ENCODE results near the gene ATP9A.
"Not testable (repeated sequence)": the region's sequence is repeated elsewhere in the genome, so short reads cannot be mapped to it uniquely, and the experiment has no call there.

The ATP9A gene

GRCh38 chr20:51571460-51571794 lies 196.8 kb downstream of the ATP9A start:
- DNase-seq (ENCODE audit: low spot score): no peak

DNA sequence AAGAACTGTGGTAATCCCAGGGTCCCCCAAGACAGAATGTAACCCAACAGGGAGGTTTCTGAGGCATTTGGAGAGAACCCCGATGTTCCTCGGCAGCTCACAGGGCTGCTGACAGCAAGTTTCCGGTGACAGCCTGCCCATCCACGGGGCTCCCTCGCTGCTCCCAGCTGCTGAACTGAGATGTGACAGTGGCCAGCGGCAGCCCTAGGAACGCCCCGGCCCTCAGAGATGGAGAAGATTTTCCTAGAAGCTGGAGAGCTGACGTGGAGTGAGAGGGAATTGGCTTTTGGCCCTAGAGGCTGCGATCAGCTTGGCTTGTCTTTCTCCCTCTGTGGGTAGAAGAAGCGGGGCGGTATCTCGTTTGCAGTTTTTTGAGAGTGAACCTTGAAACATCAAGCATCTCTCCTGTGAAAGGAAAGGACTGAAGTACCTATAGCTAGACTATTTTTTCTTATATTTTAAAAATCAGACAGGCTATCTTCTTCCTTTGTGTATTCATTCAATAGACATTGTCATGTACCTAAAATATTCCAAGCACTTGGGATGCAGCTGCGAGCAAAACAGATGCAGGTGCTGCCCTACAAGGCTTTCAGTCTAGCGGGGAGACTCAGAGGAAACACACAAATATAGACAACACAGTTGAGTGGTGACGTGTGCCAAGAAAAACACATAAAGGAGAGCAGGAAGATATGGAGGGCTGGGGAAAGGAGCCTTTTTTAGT lies 197.3 kb downstream of the ATP9A start:
- no peak for DNase-seq (ENCODE audit: low spot score)

DNA sequence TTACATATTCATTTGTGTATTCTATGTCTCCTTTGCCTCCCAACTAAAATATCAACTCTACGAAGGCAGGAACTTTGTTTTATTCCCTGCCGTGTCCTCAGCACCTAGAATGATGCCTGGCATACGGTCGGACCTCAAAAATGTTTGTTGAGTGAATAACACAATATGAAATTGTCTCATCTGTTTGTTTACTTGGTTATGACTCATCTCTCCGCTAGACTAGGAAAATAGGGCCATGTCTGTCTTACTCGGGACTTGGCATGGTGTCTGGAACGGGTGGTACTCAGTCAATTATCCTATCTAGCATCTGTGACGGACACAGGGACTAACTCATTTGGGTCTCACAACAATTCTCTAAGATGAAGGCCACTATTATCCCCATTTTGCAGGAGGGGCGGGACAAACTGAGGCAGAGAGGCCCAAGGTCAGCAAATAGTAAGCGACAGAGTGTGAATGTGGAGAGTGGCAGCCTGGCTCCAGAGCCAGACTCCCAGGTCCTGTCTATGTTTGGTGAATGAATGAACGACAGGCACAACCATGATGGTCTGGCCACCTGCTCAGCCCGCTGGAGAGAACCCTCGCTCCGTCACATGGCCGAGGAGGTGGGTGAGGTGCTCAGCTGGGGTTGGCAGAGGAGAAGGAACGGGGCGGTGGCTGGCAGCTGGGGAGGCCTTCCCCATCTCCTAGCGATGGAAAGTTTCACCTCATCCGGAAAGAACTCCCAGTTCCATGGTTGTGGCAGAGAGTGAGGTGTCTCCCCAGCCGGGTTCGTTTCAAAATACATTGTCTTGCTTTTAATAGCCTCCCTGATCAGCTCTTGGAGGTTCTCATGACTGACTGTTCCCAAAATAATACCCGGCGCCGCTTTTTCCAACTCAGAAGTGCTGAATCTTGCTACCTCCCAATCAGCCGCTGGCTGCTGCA lies 198.1 kb downstream of the ATP9A start:
- DNase-seq (ENCODE audit: low spot score): no peak

- DNase-seq (ENCODE audit: low spot score): not testable (repeated sequence)
Observed at GRCh38 chr20:51568533-51568932, 199.7 kb downstream of the ATP9A start.

GRCh38 chr20:51567622-51568021 lies 200.6 kb downstream of the ATP9A start:
- DNase-seq (ENCODE audit: low spot score): no peak

DNA sequence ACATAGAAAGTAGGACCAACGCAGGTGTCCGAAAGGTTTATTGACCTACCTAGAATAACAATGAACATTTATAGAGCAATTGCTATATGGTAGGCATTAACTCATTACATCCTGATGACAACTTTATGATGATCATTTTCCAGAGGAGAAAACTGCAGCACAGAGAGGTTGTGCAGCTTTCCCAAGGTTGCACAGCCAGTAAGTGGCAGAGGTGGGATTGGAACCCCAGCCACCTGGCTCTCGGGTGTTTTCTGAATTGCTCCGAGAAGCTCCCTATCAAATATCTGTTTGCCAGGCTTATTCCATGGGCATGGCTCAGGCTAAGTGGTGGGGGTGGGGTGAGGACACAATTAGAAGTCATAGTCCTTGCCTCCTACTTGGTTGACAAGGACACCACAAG lies 201.6 kb downstream of the ATP9A start:
- DNase-seq (ENCODE audit: low spot score): no peak

DNA sequence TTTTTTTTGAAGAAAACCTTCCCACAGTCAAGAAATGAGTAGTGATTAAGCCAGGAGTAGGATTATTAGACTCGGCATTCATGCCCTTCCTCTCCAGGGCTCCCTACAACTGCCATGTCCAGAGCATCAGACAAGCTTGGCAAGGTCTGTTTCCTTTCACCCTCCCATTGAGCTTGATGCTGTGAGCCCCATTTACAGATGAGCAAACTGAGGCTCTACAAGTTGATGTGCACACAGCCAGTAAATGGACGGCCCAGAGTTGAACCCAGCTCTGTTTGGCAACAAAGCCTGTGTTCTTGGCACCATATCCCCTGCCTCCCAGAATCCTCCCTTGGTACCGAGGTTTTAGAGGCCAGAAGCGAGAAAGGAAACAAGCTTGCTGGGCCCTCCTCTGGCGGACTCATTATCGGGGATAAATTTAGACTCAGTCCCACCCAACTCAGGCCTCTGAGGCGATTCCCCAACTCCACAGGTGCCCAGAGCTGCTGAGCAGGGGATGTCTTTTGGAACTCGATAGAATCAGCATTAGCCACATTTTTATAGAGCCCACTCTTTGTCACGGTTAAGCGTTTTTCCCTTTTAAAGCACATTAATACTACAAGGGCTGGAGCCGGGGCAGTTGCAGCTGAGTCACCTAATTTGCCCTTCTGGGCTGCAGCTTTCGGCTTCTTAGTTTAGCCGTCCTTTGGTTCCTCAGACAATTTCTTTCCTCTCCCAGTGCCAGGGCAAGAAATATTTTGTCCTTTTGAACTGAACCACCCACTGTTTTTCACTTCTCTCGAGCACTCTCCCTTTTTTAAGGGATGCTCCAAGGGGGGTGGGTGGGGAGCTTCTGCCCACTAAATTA lies 202.7 kb downstream of the ATP9A start:
- DNase-seq (ENCODE audit: low spot score): no peak

GRCh38 chr20:51563486-51564332 lies 204.5 kb downstream of the ATP9A start:
- peak; percentile 9 for DNase-seq (ENCODE audit: low spot score)

GRCh38 chr20:51563174-51563485 lies 205.1 kb downstream of the ATP9A start:
- no peak for DNase-seq (ENCODE audit: low spot score)

GRCh38 chr20:51562332-51563173 lies 205.6 kb downstream of the ATP9A start:
- no peak for DNase-seq (ENCODE audit: low spot score)

DNA sequence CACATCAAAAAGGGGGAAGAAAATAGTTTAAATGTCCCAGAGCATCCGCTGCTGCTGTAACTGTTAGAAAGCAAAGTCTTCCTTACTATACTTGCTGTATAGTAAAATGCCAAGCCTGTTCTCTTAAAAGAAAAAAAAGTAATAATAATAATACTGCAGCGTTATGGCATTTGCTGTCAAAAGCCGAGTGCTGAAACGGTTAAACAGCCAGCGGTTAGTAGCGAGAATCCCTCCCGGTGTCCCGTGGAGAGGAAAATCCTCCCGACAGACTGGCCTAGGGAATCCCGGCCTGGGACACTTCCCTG lies 206.2 kb downstream of the ATP9A start:
- DNase-seq (ENCODE audit: low spot score): no peak

DNA sequence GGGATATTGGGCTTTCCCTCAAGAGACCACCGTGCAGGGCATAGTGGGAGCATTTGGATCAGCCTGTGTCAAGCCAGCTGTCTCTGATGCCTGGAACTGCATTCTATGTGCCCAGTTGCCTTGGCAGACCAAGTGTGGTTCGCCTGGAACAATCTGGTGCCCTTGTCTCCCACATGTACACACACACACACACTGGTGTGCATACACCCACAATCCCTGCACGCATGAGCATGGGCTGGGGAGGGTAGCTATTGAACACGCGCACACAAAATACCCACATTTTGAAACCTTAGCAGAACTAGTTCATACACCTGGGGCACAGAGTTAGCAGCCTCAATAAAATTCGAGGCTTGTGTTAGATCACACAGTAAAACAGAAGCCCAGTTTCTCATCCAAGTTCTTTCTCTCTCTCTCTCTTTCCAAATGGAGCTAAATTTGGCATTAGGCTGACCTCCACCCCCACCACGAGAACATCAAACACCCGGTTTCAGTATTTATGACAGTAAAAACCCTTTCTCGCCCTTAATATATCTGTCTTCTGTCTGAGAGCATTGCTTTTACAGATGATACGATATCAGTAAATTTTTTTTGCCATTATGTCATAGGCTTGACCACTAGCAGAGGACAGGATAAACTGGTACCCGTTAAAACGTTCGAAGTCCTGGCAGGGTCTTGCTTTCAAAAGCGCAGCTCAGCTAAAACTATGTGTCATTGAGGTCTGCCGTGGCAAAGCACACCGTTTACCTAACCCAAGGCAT lies 207.5 kb downstream of the ATP9A start:
- DNase-seq (ENCODE audit: low spot score): no peak

- DNase-seq (ENCODE audit: low spot score): no peak
Observed at GRCh38 chr20:51560042-51560441, 208.1 kb downstream of the ATP9A start.

GRCh38 chr20:51554538-51555165 lies 213.5 kb downstream of the ATP9A start:
- no peak for DNase-seq (ENCODE audit: low spot score)

GRCh38 chr20:51553897-51554486 lies 214.2 kb downstream of the ATP9A start:
- no peak for DNase-seq (ENCODE audit: low spot score)

- no peak for DNase-seq (ENCODE audit: low spot score)
Observed at GRCh38 chr20:51551186-51551585, 217.0 kb downstream of the ATP9A start.

GRCh38 chr20:51549474-51549873 lies 218.7 kb downstream of the ATP9A start:
- DNase-seq (ENCODE audit: low spot score): no peak

DNA sequence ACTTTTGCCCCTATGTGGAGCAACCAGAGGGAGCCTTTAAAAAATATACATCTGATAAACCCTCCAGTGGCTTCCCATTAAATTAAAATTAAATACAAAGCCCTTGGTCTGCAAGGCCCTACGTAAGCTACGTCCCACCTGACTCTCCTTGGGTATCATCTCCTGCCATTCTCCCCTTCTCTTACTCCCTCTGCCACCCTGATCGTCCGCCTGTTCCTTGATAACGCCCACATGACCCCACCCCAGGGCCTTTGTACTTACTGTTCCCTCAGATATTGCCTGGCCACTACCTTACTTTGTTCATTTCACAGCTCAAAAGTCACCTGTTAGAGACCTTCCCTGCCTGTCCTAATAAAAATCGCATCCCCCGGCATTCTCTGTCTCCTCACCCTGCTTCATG lies 220.2 kb downstream of the ATP9A start:
- no peak for DNase-seq (ENCODE audit: low spot score)

Data from NAMALWA (cell line).